ENCODE measurements around the gene LPIN3.

DNA sequence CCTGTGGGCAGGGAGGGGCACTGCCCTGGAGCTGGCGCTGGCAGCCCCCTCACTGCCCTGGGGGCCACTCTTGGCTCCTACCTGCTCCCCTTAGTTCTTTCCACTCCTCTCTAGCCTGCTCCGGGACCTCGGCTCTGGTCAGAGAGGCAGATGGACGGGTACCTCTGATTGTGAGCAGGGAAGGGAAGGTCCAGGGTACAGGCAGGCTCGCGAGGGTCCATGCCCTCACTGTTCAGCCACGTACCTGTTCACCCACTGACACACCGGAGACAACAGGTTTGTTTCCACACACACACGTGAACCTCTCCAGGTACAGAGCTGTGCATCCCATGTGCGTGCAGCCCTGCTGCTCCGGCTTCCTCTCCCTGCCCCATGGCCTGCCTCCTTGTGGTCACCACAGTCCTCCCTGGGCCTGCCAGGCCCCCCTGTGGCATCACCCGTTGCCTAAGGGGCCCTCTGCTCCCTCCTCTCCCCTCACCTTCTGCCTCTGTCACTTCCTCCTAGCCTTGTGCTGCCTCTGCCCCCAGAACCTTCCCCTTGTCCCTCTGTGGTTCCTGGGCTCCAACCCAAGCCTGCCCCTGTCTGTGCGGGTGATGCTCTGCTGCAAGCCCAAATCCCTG, 23.7 kb downstream of the LPIN3 start:
- TF ChIP-seq, protein P1, sequence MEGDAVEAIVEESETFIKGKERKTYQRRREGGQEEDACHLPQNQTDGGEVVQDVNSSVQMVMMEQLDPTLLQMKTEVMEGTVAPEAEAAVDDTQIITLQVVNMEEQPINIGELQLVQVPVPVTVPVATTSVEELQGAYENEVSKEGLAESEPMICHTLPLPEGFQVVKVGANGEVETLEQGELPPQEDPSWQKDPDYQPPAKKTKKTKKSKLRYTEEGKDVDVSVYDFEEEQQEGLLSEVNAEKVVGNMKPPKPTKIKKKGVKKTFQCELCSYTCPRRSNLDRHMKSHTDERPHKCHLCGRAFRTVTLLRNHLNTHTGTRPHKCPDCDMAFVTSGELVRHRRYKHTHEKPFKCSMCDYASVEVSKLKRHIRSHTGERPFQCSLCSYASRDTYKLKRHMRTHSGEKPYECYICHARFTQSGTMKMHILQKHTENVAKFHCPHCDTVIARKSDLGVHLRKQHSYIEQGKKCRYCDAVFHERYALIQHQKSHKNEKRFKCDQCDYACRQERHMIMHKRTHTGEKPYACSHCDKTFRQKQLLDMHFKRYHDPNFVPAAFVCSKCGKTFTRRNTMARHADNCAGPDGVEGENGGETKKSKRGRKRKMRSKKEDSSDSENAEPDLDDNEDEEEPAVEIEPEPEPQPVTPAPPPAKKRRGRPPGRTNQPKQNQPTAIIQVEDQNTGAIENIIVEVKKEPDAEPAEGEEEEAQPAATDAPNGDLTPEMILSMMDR (conservative IDR thresholded peaks at IDR 0.05 in 1 of 2, IDR thresholded peaks at IDR 0.05 in 1 of 2; ENCODE audit: extremely low read depth in 1 of 2, insufficient read depth in 1 of 2, low read depth in 1 of 2, low read length in 2 of 2), result no peak
- no peak for TF ChIP-seq EZH2 (IDR thresholded peaks at IDR 0.05; ENCODE audit: borderline replicate concordance, low read length)

Measured in mammary epithelial cell (primary cell).